Measurements from ENCODE around the gene TIAM2.

TIAM2 gene

GRCh38 chr6:155188707-155189496 is 193.8 kb downstream of the TIAM2 start:
- H3K4me3 ChIP-seq (ENCODE audit: low read depth, low read length): peak overlapping the region; percentile 1; the same call in 1 of the 2 replicates

GRCh38 chr6:155190677-155191076 is 195.6 kb downstream of the TIAM2 start:
- no peak overlapping the region for H3K4me3 ChIP-seq (ENCODE audit: low read depth, low read length)
- TF ChIP-seq CTCF (IDR thresholded peaks at IDR 0.05; ENCODE audit: low read depth, low read length): no peak

More at GRCh38 chr6:155188707-155189496, 193.8 kb downstream of the TIAM2 start:
- no peak for TF ChIP-seq CTCF (IDR thresholded peaks at IDR 0.05; ENCODE audit: low read depth, low read length)

- H3K4me3 ChIP-seq (ENCODE audit: low read depth, low read length): no peak overlapping the region
Measured at GRCh38 chr6:155193526-155193925, 198.4 kb downstream of the TIAM2 start.

GRCh38 chr6:155194399-155194798 is 199.3 kb downstream of the TIAM2 start:
- no peak overlapping the region for H3K4me3 ChIP-seq (ENCODE audit: low read depth, low read length)
- no peak for TF ChIP-seq CTCF (IDR thresholded peaks at IDR 0.05; ENCODE audit: low read depth, low read length)

More at GRCh38 chr6:155193526-155193925, 198.4 kb downstream of the TIAM2 start:
- TF ChIP-seq CTCF (IDR thresholded peaks at IDR 0.05; ENCODE audit: low read depth, low read length): no peak

- no peak for TF ChIP-seq CTCF (IDR thresholded peaks at IDR 0.05; ENCODE audit: low read depth, low read length)
- no peak overlapping the region for H3K4me3 ChIP-seq (ENCODE audit: low read depth, low read length)
Measured at GRCh38 chr6:155195903-155196302, 200.8 kb downstream of the TIAM2 start.

- TF ChIP-seq CTCF (IDR thresholded peaks at IDR 0.05; ENCODE audit: low read depth, low read length): no peak
Measured at GRCh38 chr6:155196911-155197310, 201.8 kb downstream of the TIAM2 start.

GRCh38 chr6:155197932-155198331 is 202.8 kb downstream of the TIAM2 start:
- TF ChIP-seq CTCF (IDR thresholded peaks at IDR 0.05; ENCODE audit: low read depth, low read length): no peak
- no peak overlapping the region for H3K4me3 ChIP-seq (ENCODE audit: low read depth, low read length)

More at GRCh38 chr6:155196911-155197310, 201.8 kb downstream of the TIAM2 start:
- no peak overlapping the region for H3K4me3 ChIP-seq (ENCODE audit: low read depth, low read length)

Data from WI38 (cell line).